ENCODE results near the gene IL22RA2. TPM values are rescaled to one million over a fixed set of nuclear protein-coding genes. Genes with fewer than 3 reads are reported as not detected.

The IL22RA2 gene
- total and polyA plus RNA-seq, 2 of the 13 experiments (the other 11 are each of a cell fraction or from before 2014, with no cell fraction given) = not detected

GRCh38 chr6:137218473-137218916, 45.1 kb upstream of the IL22RA2 start (continued):
- TF ChIP-seq GPBP1L1 (CRISPR knock-in tag; IDR thresholded peaks at IDR 0.05) (no peak), TFAP4 (IDR thresholded peaks at IDR 0.05; ENCODE audit: borderline replicate concordance, low read depth) (peak; percentile 43; the same call in 1 of the 2 replicates), GLMP (CRISPR knock-in tag; IDR thresholded peaks at IDR 0.05; ENCODE audit: borderline replicate concordance) (no peak), ZNF737 (CRISPR knock-in tag; IDR thresholded peaks at IDR 0.05; ENCODE audit: borderline replicate concordance) (no peak), ZFP37 (CRISPR knock-in tag; IDR thresholded peaks at IDR 0.05; ENCODE audit: borderline replicate concordance) (no peak), CREBL2 (CRISPR knock-in tag; IDR thresholded peaks at IDR 0.05; ENCODE audit: borderline replicate concordance) (no peak), ZNF451 (CRISPR knock-in tag; IDR thresholded peaks at IDR 0.05) (no peak), PITX1 (CRISPR knock-in tag; IDR thresholded peaks at IDR 0.05) (no peak), ZBTB21 (CRISPR knock-in tag; IDR thresholded peaks at IDR 0.05) (no peak), ZNF772 (CRISPR knock-in tag; IDR thresholded peaks at IDR 0.05) (0 out of 2 replicates have a peak, but pooled peaks have one; percentile 36), RARA (CRISPR knock-in tag; IDR thresholded peaks at IDR 0.05) (no peak; the same call in 1 of the 2 replicates), ERF (CRISPR knock-in tag; IDR thresholded peaks at IDR 0.05) (no peak), CSRNP1 (CRISPR knock-in tag; IDR thresholded peaks at IDR 0.05) (no peak), CENPBD1 (CRISPR knock-in tag; IDR thresholded peaks at IDR 0.05; ENCODE audit: borderline replicate concordance, low read depth) (no peak), RELA (CRISPR knock-in tag; IDR thresholded peaks at IDR 0.05) (no peak), KMT2B (CRISPR knock-in tag; IDR thresholded peaks at IDR 0.05) (no peak), PHF8 (CRISPR knock-in tag; IDR thresholded peaks at IDR 0.05) (no peak), PPARG (CRISPR knock-in tag; conservative IDR thresholded peaks at IDR 0.05) (no peak), SRF (IDR thresholded peaks at IDR 0.05; ENCODE audit: low read depth, low read length) (no peak), EZH2 (conservative IDR thresholded peaks at IDR 0.05; ENCODE audit: low read depth, low read length) (no peak), ZBTB39 (CRISPR knock-in tag; IDR thresholded peaks at IDR 0.05) (0 out of 2 replicates have a peak, but pooled peaks have one; percentile 3), SATB2 (CRISPR knock-in tag; IDR thresholded peaks at IDR 0.05) (no peak), ZSCAN25 (CRISPR knock-in tag; IDR thresholded peaks at IDR 0.05) (no peak)

Measured in HepG2 (cell line).